Erythroblast (primary cell): ENCODE results near the gene AMPD3.

ENCODE experiments used
- GATA1 ChIP-seq: IDR thresholded peaks from 2 replicates; pipeline ENCODE4 v1.6.1; 2011; ENCODE audit warnings: low read depth, mild to moderate bottlenecking, control low read depth, low read length, moderate library complexity
- POLR2A ChIP-seq: IDR thresholded peaks from 2 replicates; pipeline ENCODE4 v1.6.1; 2011; ENCODE audit warnings: mild to moderate bottlenecking, low read length

- TF ChIP-seq POLR2A (peak; percentile 14), GATA1 (no peak)
Measured at GRCh38 chr11:10450462-10451425, 4.3 kb upstream of the AMPD3 start.
